Activated CD4-positive, alpha-beta T cell treated with anti-CD3 and anti-CD28 coated beads, Interleukin-2, amount 50 U/mL, for 48 hours (primary cell): Measurements from ENCODE around the gene RGS18.
"Not testable (repeated sequence)": the region's sequence is repeated elsewhere in the genome, so short reads cannot be mapped to it uniquely, and the experiment has no call there.

Experiments
- DNase-seq, 2 experiments: peaks; one replicate each; pipeline ENCODE4 v3.0.0-alpha.2; 2020

Gene RGS18, protein sequence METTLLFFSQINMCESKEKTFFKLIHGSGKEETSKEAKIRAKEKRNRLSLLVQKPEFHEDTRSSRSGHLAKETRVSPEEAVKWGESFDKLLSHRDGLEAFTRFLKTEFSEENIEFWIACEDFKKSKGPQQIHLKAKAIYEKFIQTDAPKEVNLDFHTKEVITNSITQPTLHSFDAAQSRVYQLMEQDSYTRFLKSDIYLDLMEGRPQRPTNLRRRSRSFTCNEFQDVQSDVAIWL

DNA sequence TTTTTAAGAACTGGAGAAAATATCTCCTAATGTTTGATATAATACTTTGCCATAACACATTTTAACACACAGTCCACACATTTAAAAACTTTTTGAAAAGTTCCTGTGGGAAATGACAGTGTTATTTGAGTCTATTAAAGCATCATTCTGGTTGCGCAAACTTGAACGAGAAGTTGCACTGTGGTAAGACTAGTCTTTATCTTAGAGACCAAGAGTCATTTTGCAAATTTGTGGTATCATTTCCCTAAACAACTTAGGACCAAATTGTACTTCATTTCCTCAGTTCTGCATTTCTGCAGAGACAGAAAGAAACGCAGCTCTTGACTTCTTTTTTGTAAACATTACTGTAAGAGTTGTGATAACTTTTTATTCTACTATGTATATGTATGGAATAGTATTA, at the start of gene RGS18:
Gene RGS18 (plus strand): TSS at position 282 of the 400 bp plus-strand sequence. CDS start 176 bp downstream, outside the sequence.
- DNase-seq: no peak

DNA sequence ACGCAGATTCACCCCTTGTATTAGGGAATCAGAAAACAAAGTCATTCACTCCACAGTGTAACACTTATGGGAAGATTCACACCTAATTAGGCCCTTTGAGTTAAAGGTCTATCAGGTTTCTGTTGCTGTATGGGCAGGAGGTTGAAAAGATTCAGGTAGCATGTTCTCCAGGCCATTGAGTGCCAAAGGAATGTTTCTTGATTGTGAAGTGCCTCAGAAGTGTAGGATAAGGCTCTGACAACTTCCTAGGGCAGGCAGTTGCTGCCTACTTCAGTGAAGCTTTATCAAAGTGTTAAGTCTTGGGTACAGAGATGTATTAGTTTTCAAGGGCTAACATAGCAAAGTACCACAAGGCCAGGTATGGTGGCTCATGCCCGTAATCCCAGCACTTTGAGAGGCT, 48.7 kb upstream of the RGS18 start:
- DNase-seq: no peak

DNA sequence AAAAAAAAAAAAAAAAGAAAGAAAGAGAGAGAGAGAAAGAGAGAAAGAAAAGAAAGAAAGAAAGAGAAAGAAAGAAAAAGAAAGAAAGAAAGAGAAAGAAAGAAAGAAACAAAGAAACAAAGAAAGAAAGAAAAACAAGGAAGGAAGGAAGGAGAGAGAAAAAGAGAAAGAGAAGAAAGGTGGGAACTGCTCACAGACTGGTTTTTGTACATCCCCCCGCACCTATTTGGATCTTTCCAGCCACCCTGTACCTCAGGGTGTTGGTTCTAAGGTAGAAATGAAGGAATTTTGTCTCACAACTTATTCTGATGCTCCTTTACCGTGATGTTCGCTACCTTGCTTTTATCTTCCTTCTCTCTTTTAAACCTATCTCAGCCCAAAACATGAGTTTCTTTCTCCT, 43.3 kb upstream of the RGS18 start:
- no peak for DNase-seq

DNA sequence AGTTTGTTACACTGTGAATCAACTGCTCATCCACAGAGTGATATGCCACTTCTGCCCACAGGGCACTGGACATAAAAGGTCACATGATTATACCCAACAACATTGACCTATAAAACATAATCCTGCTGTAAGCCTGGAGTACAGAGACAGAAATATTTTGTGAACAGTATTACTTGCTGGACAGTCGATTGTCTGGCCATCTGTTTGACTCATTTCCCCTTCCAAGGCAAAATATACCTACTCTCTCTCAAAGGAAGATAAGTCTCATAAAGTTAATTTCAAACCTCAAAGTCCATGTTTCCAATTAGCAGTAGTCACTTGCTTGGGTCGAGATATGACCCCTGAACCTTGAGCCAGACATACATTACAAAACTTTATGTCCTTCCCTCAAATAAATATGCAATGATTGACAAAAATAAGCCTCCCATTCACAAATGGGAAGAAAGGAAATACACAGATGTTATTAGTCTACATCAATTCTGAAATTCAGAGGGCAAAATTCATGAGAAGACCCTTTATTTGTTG, 39.3 kb upstream of the RGS18 start:
- no peak for DNase-seq

DNA sequence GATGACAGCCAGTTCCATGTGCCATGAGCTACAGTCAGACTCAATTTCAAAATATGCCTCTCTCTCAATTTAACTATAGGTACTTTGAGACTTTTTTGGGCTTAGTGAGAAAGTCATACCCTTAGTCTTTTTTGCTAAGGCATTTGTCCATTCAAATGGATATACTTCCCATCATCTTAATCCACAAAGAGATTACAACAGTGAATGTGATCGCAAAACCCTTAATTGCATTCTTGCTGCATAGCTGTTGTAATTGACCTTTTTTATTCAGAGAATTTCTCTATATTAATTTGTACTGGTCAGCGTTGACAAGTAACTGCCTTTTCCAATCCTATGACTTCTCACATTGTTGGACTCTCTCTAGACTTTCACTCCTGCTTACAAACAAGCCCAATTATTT, 38.6 kb upstream of the RGS18 start:
- no peak for DNase-seq

DNA sequence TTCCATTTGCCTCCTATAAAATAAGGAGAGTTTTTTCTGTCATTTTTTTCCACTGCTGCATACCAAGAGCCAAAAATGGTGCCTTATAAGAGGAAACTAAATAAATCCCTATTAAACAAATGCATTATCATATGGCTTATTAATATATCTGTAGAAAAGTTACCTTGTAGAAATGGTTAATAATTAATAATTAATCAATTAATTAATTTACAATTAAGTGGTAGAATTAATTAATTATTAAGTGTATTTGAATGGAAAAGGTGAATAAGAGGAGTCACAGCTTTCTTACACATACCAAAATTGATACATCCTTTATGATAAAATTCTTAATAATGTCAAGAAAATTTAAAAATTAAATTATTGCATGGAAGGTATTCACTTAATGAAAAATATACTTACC, 35.6 kb upstream of the RGS18 start:
- DNase-seq: no peak

DNA sequence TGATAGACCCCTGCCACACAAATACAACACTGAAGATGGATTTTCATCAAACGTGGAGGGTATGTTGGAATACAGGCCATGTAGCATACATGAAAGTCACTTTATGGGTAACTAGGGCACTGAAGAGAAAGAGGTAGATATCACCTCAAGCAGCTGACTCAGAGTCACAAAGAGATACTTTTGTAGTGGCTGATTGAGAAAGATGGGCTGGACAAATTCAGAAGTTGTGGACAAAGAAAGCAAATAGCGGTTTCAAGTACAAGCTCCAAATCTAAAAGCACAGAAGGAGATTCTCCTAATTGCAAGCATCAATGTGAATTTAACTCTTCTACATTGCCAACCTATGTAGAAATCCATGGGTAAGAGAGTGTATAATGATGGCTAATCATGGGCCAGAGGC, 35.0 kb upstream of the RGS18 start:
- no peak for DNase-seq

DNA sequence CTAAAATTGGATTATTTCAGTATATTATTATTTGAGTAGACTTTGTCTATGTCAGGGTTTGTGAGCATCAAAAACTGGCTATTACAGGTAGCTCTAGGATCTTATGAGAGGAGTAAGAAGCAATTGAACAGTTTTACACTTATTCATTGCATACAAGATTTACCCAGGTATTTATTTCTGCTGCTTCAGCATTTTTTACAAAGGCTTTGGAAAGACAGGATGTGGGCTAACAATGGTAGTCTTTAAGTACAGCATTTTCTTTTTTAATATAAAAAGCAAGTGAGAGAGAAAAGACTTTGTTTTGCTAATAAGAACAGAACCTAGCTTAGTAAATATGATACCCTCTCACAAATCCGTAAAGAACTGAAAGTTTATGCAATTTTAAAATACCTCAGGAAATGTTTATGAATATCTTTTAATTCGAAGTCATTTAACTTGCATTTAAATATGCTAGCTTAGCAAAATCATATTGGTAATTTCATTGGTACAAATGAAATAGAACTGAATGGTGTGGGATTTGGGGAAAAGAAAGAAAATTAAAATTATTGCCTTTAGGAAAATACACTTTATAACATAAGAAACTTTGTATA, 32.1 kb upstream of the RGS18 start:
- DNase-seq: no peak

DNA sequence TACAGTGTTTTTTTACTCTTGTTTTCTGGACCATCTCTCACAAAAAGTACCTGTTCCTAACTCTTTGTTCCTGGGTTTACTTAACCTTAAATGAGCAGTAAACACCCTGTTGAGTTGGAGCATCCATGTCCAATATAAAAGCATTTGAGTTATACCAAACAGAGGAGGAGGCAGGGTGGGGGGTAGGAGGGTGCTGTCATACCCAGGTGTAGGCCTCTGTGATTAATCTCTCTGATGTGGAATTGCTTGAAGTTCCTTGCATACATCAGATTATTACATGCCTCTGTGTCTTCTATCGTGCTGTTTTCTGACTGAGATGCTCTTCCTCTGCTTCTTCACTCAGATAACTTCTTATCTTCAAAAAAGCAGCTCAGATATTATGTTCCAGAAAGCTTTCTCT, 28.1 kb upstream of the RGS18 start:
- no peak for DNase-seq

DNA sequence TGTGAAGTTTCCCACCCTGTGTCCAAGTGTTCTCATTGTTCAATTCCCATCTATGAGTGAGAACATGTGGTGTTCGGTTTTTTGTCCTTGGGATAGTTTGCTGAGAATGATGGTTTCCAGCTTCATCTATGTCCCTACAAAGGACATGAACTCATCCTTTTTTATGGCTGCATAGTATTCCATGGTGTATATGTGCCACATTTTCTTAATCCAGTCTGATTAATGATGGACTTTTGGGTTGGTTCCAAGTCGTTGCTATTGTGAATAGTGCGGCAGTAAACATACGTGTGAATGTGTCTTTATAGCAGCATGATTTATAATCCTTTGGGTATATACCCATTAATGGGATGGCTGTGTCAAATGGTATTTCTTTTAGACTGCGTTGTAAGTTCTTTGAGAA, 27.4 kb upstream of the RGS18 start:
- DNase-seq: not testable (repeated sequence)

DNA sequence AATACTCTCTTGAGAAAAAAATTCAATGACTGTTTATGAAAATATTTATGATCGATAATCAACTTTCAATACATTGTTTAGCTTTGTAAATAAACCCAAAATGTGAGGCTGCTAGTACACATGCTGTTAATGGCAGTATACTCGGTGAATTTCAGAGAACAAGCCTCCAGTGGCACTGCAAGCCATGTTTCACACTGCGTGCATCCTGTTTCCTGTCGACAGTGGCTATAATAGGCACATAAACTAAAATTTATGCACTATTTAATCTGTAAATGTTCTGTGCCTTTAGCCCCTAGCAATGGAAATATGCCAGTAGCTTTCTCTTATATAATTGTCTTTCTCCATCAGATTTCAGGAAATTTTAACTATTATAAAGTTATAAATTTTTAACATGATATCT, 26.3 kb upstream of the RGS18 start:
- no peak for DNase-seq

DNA sequence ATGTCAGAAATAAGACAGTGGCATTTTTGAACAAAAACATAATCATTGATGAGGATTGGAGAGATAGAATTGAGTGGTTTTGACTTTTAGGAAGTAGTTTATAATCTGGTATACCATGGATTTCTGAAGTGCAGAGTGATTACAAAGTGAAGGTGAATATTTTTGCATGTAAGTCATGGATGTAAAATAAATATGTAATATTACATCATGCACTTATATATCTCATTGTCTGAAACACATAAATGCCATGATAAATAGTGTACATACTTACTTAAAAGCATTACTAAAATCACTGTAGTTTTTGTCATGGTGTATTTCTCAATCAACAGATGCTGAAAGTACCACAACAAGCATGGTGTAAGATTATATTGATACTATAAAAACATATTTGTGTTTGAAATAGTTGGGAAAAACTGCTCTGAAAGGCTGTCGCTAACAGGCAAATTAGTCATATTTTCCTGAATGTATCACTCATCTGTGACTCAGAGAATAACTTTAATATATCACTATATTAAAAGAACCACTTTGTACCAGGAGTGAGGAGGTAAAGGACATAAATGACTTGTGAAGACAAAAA, 24.8 kb upstream of the RGS18 start:
- no peak for DNase-seq

DNA sequence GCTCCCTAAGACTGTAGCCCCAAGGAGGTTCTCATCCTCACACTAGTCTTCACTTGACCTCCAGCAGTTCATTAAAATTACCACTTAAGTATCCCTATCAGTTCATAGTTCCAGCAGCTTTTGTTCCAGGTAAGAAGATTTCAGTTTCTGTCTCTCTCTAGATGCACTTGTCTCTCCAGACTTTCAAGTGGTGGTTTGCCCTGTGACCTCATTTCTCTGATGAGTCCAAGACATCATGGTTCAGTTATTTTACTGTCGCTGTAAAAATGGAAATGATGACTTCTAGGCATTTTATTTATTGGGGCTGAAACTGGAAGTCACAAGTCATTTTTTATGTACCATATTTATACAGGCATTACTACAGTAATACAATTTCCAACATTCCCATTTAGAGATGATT, 17.9 kb upstream of the RGS18 start:
- DNase-seq: no peak

DNA sequence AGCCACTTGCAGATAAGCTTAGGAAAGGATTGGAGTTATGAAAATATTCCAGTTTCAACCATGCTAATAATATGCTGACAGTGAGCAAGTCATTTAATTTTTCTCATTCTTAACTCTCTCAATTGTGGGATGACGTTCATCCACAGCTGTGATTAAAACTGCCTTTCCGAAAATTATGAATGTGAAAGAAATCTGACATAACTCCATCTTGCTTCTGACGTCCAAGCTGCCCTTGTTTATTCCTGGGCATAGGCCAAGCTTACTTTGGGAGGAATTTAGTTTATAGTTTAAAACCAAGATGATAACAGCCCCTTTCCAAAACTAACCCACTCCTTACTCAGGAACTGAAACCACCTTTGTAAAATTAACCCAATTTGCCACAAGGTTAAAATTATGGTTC, 11.0 kb upstream of the RGS18 start:
- no peak for DNase-seq

DNA sequence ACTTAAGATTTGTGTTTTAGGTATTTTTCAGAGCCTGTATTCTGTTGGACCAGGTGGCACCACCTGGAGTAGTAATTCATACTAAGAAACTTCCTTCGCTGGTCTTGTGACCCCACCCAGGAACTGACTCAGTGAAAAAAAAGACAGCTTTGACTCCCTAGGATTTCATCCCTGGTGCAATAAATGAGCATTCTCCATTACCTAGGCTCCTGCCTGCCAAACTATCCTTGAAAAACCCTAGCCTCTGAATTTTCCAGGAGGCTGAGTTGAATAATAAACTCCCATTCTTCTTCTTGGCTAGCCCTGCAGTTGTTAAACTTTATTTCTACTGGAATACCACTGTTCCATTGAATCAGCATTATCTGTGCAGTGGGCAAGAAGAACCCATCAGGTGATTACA, 10.6 kb upstream of the RGS18 start:
- DNase-seq: no peak

DNA sequence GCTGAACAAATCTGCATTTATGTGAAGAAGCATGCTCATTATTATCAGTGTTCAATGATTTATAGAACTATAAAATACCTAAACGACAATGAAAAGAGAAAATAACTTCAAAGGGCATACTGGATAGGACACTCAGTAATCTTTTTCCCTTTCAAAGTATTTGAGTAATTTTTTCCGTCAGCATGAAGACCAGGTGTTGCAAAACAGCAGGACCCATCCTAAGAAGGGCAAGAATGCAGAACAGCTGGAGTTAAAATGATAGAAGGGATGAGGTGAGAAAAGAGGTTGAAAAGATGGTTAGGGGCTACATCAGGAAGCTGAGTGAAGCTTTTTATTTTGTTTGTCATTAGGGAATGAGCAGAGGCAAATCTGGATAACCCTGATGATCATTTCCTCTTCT, 7.1 kb upstream of the RGS18 start:
- DNase-seq: no peak

DNA sequence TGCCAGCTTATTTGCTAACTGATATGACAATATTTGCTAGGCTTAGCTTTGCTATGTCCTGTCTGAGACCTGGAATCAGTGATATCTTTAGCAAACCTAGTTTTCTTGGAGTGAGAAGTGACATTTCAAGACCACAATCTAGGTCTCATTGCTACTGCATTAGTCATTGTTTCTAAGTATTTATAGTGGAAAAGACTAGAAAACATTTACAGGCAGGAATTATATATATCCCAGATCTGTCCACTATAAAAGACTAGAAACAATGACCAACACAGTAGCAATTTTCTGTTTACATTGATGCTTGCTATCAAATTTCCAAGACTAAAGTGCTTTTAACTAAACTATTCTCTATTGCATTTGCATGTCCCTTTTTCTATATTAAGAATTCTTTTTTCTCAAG, 5.0 kb upstream of the RGS18 start:
- DNase-seq: no peak

DNA sequence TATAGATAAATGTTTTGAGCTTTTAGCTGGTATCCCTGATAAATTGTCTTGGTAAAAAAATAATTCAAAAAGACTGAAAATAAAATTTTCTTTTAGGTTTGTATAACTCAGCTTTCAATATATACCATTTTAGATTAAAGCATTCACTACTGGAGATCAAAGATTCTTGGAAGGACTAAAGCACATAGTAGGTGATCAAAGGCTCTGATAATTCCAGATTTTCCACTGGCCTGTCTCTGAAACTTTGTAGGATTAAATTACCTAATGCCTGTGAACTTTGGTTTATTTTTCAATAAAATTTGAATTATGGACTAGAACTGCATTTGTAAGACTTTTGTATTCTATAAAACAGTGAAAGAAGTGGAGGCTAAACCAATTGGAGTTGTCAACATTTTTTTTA, 1.2 kb upstream of the RGS18 start:
- no peak for DNase-seq

DNA sequence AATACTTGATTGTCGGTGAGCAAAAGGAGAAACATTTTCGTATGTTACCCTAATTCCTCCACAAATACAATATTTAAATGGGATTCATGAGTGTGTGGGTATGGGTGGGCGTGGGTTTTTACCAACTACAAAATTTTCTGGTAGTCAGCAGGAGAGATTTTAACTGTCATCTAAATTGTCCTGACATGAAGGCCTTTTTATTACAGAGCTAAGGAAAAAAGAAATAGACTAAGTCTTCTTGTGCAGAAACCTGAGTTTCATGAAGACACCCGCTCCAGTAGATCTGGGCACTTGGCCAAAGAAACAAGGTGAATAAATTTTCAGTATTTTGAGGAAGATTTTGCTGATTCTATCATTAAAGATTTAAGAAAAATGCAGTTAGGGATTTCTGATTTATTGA, 752 bp downstream of the RGS18 start:
- DNase-seq: no peak

DNA sequence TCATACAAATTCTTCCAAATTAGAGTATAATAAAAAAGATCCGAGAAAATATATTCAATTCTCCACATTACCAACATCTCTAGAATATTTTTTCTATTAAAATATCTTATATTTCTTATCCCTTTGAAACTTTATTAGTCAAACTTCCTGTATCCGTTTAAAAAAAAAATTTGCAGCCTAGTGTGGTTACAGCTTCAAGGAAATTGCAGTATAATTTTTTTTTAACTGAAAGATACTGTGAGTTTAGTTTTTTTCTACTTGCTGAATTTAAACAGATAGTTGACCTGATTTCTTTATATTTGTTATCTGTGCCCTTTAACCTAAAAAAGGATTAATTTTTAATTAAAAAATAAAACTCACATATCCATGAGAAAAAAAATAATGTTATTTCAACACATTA, 1.5 kb downstream of the RGS18 start:
- DNase-seq: no peak

DNA sequence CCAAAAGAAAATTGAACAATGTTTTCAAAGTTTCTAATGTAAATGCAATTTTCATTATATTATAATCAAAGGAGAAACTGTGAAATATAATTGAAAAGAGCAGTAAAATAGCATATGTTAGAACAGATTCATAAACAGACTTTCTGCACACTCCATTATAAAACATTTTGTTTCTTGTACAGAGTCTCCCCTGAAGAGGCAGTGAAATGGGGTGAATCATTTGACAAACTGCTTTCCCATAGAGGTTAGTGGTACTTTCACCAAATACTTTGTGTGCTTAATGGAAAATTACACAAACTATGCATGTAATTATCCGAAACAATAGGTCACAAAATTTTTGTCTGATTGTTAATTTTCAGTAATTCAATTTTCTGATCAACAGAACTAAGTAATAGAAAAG, 1.9 kb downstream of the RGS18 start:
- DNase-seq: no peak

DNA sequence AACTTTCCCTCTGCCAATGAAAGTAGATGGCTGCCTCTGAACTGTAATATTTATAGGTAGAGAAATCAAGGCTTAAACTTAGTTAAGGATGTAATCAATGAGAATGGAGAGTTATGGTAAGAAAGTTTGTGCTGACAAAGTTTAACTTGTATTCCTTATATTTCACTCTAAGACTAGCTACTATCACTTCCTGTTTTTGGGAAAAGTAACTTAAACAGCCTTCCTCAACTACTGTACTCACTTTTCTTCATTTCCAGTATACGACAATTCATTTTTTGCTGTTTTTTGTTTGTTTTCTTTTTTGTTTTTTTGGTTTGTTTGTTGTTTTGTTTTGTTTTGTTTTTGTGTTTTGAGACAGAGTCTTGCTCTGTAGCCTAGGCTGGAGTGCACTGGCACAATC, 3.7 kb downstream of the RGS18 start:
- no peak for DNase-seq

DNA sequence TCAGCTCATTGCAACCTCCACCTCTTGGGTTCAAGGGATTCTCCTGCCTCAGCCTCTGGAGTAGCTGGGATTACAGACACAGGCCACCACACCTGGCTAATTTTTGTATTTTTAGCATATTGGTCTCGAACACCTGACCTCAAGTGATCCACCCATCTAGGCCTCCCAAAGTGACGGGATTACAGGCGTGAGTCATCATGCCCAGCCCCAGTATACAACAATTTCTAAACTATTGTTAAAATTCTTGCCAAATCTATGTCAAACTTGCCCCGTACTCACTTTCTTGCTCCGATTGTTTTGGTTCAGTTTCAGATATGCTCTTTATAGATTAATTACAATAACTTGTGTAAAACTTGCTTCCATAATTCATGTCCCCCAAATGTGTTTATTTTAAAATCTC, 4.1 kb downstream of the RGS18 start:
- no peak for DNase-seq

DNA sequence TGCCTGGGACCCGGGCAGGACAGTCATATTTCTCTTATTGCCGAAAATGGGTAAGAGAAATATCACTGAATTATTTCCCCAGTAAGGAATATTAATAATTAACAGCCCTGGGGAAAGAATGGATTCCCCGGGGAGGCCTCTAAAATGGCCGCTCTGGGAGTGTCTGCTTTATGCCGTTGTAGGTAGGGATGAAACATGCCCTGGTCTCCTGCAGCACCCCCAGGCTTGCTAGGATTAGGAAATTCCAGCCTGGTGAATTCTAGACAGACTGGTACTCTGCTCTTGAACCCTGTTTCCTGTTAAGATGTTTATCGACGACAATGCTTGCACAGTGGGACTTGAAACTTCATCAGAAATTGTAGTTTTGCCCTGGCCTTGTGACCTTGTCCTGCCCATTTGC, 6.7 kb downstream of the RGS18 start:
- not testable (repeated sequence) for DNase-seq

DNA sequence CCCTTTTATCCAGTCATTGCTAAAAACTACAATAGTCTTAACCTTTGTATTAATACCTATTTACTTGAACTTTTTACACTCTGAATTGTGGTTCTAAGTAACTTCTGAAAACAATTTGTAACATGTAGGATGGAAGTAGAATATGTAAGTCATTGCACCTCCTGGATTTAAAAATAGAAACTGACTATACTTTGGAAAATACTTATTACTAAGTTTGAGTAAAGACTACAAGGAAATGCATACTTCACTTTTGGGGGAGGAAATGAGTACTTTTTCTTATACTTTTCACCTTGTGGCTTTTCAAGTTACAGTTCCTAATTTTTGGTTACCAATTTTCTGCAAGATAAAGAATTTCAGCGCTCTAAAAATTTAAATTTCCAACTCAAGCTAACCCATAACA, 8.7 kb downstream of the RGS18 start:
- DNase-seq: no peak
